Skeletal muscle cell (primary cell): Measurements from ENCODE around the gene OR2V2.

ENCODE experiments used
- DNase-seq: peaks from one replicate; pipeline ENCODE4 v3.0.0-alpha.2; 2010; ENCODE audit warnings: low read depth
- H3K4me3 ChIP-seq: 2 replicates; pipeline ENCODE4 v1.5.1; 2011; ENCODE audit warnings: low read depth, mild to moderate bottlenecking, control low read depth, low read length, moderate library complexity

The OR2V2 gene

GRCh38 chr5:181186022-181186421 lies 38.6 kb downstream of the OR2V2 start:
- H3K4me3 ChIP-seq: no peak overlapping the region
- no peak for DNase-seq

DNA sequence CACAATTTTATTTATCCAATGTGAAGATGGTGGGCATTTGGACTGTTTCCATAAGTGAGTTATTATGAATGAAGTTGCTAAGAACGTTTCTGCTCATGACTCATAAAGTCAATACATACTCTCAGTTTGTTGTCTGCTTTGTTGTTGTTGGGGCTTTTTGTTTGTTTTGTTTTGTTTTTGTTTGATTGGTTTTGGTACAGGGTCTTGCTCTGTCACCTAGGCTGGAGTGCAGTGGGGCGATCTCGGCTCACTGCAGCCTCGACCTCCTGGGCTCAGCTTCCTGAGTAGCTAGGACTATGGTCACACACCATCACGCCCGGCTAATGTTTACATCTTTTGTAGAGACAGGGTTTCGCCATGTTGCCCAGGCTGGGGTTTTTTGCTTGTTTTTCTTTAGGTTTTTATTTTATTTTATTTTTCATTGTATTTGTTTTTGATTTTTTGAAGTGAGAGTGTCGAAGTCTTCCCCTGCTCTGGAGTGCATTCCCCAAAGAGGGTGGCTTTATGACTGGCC lies 39.7 kb downstream of the OR2V2 start:
- no peak for DNase-seq
- H3K4me3 ChIP-seq: peak overlapping the region; percentile 93

GRCh38 chr5:181187500-181188213 lies 40.3 kb downstream of the OR2V2 start:
- DNase-seq: peak; percentile 39
- peak overlapping the region; percentile 93 for H3K4me3 ChIP-seq

- H3K4me3 ChIP-seq: peak overlapping the region; percentile 93
- no peak for DNase-seq
These were observed 41.4 kb downstream of the OR2V2 start for GRCh38 chr5:181188700-181189362.

DNA sequence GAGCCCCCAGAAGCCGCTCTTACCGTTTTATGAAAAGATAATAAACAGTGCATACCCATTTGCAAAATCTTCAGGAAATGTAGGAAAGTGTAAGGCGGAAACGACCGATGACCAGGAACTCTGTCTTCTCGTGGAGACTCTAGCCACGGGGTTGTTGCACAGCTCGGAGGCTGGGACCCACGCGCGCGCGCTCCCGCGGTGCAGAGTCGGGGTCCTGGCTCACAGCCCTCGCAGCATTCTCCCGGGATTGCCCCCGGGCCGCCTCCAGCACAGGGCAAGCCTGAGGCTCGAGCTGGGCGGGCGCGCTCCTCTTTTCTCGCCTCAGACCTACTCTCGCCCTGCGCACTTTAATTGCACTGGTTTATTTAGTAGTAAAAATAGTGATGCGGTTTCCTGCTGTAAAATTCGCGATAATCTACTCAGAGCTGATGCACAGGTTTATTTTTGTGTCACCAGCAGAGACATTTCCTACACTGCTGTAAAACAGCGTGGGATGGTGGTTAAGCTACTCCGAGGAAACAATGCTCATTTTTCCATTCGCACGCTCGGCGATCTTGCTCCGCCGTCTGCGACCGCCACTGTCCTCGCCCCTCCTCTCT lies 42.1 kb downstream of the OR2V2 start:
- no peak for DNase-seq
- peak overlapping the region; percentile 93 for H3K4me3 ChIP-seq

GRCh38 chr5:181189962-181190710 lies 42.8 kb downstream of the OR2V2 start:
- peak overlapping the region; percentile 93 for H3K4me3 ChIP-seq
- DNase-seq: no peak

GRCh38 chr5:181190711-181191525 lies 43.5 kb downstream of the OR2V2 start:
- no peak for DNase-seq
- H3K4me3 ChIP-seq: peak overlapping the region; percentile 93

GRCh38 chr5:181191526-181192336 lies 44.3 kb downstream of the OR2V2 start:
- DNase-seq: peak; percentile 75
- peak overlapping the region; percentile 93 for H3K4me3 ChIP-seq

- H3K4me3 ChIP-seq: peak overlapping the region; percentile 93
- no peak for DNase-seq
These were observed 45.1 kb downstream of the OR2V2 start for GRCh38 chr5:181192337-181193046.

- no peak overlapping the region for H3K4me3 ChIP-seq
- DNase-seq: no peak
These were observed 46.3 kb downstream of the OR2V2 start for GRCh38 chr5:181193656-181194055.

- no peak for DNase-seq
- H3K4me3 ChIP-seq: no peak overlapping the region
These were observed 47.3 kb downstream of the OR2V2 start for GRCh38 chr5:181194489-181195248.

DNA sequence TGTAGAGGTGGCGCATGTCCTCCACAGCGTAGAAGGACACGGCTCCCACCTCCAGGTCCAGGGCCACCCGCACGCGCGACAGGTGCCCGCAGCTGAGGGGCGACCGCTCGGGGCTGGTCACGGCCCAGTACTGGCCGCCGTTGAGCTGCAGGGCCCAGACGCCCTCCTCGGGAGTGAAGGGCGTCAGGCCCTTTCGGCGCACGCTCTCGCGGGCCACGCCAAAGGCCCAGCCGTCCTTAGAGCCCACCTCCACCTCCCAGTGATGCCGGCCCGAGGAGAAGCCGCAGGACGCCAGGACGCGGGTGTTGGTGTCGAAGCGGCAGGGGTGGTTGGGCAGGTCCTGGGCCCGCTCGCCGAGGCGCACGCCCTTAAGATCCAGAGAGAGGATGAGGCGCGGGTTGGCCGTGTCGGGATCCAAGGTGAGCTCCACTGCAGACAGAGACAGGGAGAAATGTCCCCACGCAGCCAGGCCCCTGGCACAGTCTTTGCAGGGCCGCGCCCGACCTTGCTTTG lies 47.9 kb downstream of the OR2V2 start:
- DNase-seq: no peak
- H3K4me3 ChIP-seq: no peak overlapping the region

DNA sequence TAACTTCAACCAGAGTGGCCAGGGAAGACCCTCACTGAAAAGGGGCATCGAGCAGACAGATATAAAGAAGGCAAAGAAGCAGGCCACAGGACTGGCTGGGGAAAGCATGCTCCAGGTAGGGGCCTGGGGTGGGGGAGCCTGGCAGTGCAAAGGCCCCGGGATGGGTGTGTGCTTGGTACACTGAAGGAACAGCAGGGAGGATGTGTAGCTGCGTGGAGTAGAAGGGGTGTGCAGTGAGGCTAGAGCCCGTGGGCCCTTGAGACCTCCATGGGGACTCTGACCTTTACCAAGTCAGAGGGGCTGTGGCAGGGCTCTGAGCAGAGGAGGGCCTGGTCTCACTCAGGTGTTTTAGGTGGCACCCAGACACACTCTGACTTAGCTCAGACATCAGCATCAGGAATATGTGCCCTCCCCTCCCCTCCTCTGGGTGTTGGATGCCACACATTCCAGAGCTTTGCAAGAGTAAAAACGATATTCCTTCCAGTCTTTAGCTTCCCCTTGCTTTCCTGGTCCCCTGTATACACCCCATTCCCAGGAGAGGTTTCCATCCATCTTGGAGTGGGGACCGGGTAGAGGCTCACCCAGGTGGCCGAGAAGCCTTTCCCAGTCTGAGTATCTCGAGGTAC lies 50.1 kb downstream of the OR2V2 start:
- no peak overlapping the region for H3K4me3 ChIP-seq

GRCh38 chr5:181198106-181198685 lies 50.8 kb downstream of the OR2V2 start:
- no peak for DNase-seq
- no peak overlapping the region for H3K4me3 ChIP-seq

More for the DNA sequence above, 50.1 kb downstream of the OR2V2 start:
- DNase-seq: no peak

- no peak for DNase-seq
- no peak overlapping the region for H3K4me3 ChIP-seq
These were observed 51.6 kb downstream of the OR2V2 start for GRCh38 chr5:181198905-181199519.
